Gastroesophageal sphincter (tissue), 4 donors: ENCODE results near the gene NEDD4. TPM values are rescaled to one million over a fixed set of nuclear protein-coding genes. Genes with fewer than 3 reads are reported as not detected.
A peak's percentile ranks its signal among the peaks of the same experiment; 100 is the strongest.

Experiments used
- ATAC-seq: fragments of 150-250 bp; one replicate; pipeline ENCODE4 v1.9.1; 2016; ENCODE audit warnings: mild to moderate bottlenecking, moderate library complexity
- H3K27ac ChIP-seq, 4 donors: fragments of 200-600 bp; sonication (generic) in 3 of 4; 1 replicate in 3 of 4; 2 replicates in 1 of 4; pipeline ENCODE4 v1.5.1; 2016 to 2019
- H3K27me3 ChIP-seq: fragments of 200-600 bp; sonication (generic); one replicate; pipeline ENCODE4 v1.5.1; 2019
- H3K36me3 ChIP-seq, 2 donors: fragments of 200-600 bp; sonication (generic); one replicate each; pipeline ENCODE4 v1.5.1; 2019; ENCODE audit warnings: control low read depth in 1 of 2
- H3K4me1 ChIP-seq, 3 donors: fragments of 200-600 bp; sonication (generic); 1 replicate in 2 of 3; 2 replicates in 1 of 3; pipeline ENCODE4 v1.5.1; 2016 to 2019; ENCODE audit warnings: control low read depth in 2 of 3
- H3K4me3 ChIP-seq, 2 donors: fragments of 200-600 bp; sonication (generic); one replicate each; pipeline ENCODE4 v1.5.1; 2019; ENCODE audit warnings: mild to moderate bottlenecking in 1 of 2, moderate library complexity in 1 of 2
- H3K9me3 ChIP-seq, 3 donors: fragments of 200-600 bp; sonication (generic); one replicate each; pipeline ENCODE4 v1.5.1; 2017 to 2019; ENCODE audit warnings: control low read depth in 2 of 3
- EP300 ChIP-seq: sonication (generic); formaldehyde crosslinking; IDR thresholded peaks from one replicate; pipeline ENCODE4 v1.6.1; 2017; ENCODE audit warnings: antibody characterized with exemption, mild to moderate bottlenecking
- POLR2A ChIP-seq, 2 donors: fragments of 450-650 bp; IDR thresholded peaks; one replicate each; pipeline ENCODE4 v1.6.1; 2017; ENCODE audit warnings: antibody characterized with exemption in 2 of 2, mild to moderate bottlenecking in 2 of 2, moderate library complexity in 1 of 2
- POLR2AphosphoS5 ChIP-seq: sonication (generic); formaldehyde crosslinking; IDR thresholded peaks from one replicate; pipeline ENCODE4 v1.6.1; 2017; ENCODE audit warnings: antibody characterized with exemption
- WGBS, 2 donors: methylation state at CpG; one replicate each; pipeline ENCODE4 v1.1.5; 2018; ENCODE audit warnings: low coverage in 1 of 2; 5-methylcytosine and 5-hydroxymethylcytosine counted together
- total RNA-seq, 4 donors: library from RNA; depleted of rRNA; stranded (reverse); fragments of >200 nt; gene quantifications; one replicate each; pipeline ENCODE4 v1.1.0, GENCODE V29; 2016
- TF ChIP-seq, protein P1 (sequence below), 4 experiments: fragments of 200-600 bp in 2 of 4; fragments of 450-650 bp in 2 of 4; sonication (generic) in 1 of 4; IDR thresholded peaks; one replicate each; pipeline ENCODE4 v1.5.1; 2017 to 2019; ENCODE audit warnings: antibody characterized with exemption in 4 of 4, mild to moderate bottlenecking in 2 of 4, moderate library complexity in 2 of 4

Gene NEDD4
- total RNA-seq, 4 donors from 2014 or later: 26.8 to 43.9 (median 40.0) TPM

DNA sequence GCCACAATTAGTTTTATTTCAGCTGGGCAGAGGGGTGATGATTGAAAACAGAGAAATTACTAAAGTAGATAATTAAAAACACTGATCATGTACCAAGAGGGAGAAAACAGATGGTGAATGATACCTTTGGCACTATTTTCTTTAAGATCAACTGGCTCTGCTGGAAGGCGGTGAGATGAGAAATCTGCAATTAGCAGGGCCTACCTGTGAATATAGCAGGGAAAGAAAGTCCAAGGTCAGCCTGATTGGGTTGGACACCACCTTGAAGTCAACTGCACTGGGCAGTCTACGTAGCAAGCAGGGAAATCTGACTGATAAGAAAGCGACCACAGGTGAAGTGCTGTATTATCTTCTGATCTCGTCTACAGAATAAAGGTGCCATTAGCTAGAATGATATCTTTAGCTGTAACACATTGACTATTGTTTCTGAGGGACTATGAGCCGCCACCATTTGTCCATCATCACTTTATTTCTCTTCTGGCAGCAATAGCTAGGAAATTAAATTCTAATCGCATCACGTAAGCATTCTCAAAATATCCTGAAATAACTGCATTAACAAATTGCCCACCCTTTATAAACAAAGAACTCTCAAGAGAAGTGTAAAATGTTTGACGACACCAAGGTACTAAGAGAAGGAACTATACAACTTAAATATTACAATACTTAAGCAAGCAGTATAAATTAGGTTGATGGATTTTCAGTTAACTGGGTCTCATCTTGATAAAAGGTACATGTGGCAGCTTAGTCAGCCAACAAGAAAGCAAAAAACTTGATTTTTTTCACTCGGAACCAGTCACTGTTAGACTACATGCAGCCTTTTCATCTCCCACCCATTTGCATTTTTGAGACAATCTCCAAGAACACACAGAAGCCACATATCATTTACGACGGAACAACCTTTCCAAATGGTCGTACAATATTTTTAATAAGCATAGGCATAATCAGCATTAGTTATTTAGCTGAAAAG, 1.3 kb downstream of the NEDD4 start:
- peak overlapping the region; percentile 82 to 84 for H3K4me3 ChIP-seq
- TF ChIP-seq, protein P1, sequence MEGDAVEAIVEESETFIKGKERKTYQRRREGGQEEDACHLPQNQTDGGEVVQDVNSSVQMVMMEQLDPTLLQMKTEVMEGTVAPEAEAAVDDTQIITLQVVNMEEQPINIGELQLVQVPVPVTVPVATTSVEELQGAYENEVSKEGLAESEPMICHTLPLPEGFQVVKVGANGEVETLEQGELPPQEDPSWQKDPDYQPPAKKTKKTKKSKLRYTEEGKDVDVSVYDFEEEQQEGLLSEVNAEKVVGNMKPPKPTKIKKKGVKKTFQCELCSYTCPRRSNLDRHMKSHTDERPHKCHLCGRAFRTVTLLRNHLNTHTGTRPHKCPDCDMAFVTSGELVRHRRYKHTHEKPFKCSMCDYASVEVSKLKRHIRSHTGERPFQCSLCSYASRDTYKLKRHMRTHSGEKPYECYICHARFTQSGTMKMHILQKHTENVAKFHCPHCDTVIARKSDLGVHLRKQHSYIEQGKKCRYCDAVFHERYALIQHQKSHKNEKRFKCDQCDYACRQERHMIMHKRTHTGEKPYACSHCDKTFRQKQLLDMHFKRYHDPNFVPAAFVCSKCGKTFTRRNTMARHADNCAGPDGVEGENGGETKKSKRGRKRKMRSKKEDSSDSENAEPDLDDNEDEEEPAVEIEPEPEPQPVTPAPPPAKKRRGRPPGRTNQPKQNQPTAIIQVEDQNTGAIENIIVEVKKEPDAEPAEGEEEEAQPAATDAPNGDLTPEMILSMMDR (IDR thresholded peaks at IDR 0.05): no peak
- TF ChIP-seq POLR2A (IDR thresholded peaks at IDR 0.05) (no peak), EP300 (no peak), POLR2AphosphoS5 (no peak)
- no peaks in the 10 kb centered on the region for H3K27me3 ChIP-seq
- H3K36me3 ChIP-seq: no peaks in the 10 kb centered on the region
- peaks cover 0 to 25% (median 0%) of the 10 kb centered on the region in 3 donors for H3K4me1 ChIP-seq
- H3K27ac ChIP-seq: peak overlapping the region; percentile 80 to 97 (median 95)
- no peak for ATAC-seq
- H3K9me3 ChIP-seq: no peaks in the 10 kb centered on the region
- WGBS, 2 donors: 22 to 36% methylated on average over 12 of the region's 12 CpGs

DNA sequence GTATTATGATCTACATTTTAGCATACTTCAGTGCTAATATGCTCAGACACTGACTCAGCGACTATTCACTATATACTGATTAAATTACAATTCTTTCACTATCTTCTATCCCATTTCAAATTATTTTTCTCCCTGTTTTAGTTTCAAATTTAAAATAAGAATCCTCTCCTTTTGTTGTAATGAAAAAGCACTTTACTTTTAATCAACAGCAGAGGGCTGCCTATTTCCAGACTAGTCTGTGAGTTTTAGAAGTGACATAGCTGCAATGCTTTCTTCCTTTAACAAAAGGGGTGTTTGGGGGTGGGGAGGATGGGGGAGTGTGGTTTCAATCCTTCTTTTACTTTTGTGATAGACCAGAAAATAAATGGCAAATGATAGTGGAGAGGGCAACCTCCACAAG, 2.4 kb downstream of the NEDD4 start:
- no peaks in the 10 kb centered on the region for H3K9me3 ChIP-seq
- TF ChIP-seq POLR2A (IDR thresholded peaks at IDR 0.05) (no peak), EP300 (no peak), POLR2AphosphoS5 (no peak)
- TF ChIP-seq, protein P1 (IDR thresholded peaks at IDR 0.05): no peak
- 73 to 100% methylated on average over 1 of the region's 1 CpG for WGBS, 2 donors
- peaks cover 0 to 25% (median 0%) of the 10 kb centered on the region in 3 donors for H3K4me1 ChIP-seq
- no peaks in the 10 kb centered on the region for H3K27me3 ChIP-seq
- ATAC-seq: no peak
- H3K27ac ChIP-seq: no peak overlapping the region
- no peaks in the 10 kb centered on the region for H3K36me3 ChIP-seq
- H3K4me3 ChIP-seq: no peak overlapping the region

DNA sequence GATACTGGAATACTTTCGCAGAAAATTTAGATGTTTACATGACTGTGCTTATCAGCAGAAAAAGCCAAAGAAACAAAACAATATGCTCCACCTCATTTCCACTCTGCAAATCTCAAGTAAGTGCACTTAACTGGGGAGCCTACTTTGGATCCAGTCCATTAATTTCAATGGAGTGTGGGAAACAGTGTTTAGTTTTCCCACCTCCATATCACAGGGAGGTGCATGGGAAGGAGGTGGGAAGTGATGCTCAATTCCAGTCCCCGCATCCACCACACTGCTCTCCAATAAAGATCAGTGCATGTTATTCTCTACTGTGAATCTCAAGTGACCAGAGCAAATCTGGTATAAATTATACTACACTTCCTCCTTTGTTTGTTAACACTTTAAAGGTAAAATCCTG, 2.9 kb downstream of the NEDD4 start:
- no peaks in the 10 kb centered on the region for H3K9me3 ChIP-seq
- TF ChIP-seq POLR2A (IDR thresholded peaks at IDR 0.05): no peak
- no peak for TF ChIP-seq EP300
- TF ChIP-seq, protein P1 (IDR thresholded peaks at IDR 0.05): no peak
- no peak for TF ChIP-seq POLR2AphosphoS5
- H3K27ac ChIP-seq: no peak overlapping the region
- H3K27me3 ChIP-seq: no peaks in the 10 kb centered on the region
- whole genome bisulfite sequencing, 2 donors: 92 to 94% methylated on average over 2 of the region's 2 CpGs
- H3K4me3 ChIP-seq: no peak overlapping the region
- H3K36me3 ChIP-seq: no peaks in the 10 kb centered on the region
- no peak for ATAC-seq
- H3K4me1 ChIP-seq: peaks cover 0 to 25% (median 0%) of the 10 kb centered on the region in 3 donors

DNA sequence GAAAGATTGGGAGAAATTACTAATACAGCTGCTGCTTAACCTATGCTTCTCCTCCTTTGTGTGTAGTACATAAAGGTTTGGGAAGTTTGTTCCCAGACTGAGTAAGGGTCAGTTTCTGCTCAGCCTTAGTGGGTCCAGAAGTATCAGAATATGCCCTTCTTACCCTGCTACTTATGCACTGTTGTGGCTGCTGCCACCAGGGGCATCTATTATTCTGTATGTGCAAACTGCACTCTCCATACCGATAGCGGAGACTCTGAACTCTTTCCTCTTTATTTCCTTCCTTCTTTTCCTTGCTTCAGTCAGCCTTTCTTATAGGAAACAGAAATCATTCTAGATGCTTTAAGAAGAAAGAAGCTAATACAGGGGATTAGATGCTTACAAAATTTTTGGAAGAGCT, 4.0 kb downstream of the NEDD4 start:
- H3K27me3 ChIP-seq: no peaks in the 10 kb centered on the region
- H3K36me3 ChIP-seq: no peaks in the 10 kb centered on the region
- no peak overlapping the region for H3K27ac ChIP-seq
- 90 to 100% methylated on average over 2 of the region's 2 CpGs for WGBS, 2 donors
- H3K9me3 ChIP-seq: no peaks in the 10 kb centered on the region
- H3K4me1 ChIP-seq: peaks cover 0 to 20% (median 0%) of the 10 kb centered on the region in 3 donors
- no peak for TF ChIP-seq POLR2AphosphoS5
- no peak for TF ChIP-seq EP300
- TF ChIP-seq, protein P1 (IDR thresholded peaks at IDR 0.05): no peak
- TF ChIP-seq POLR2A (IDR thresholded peaks at IDR 0.05): no peak
- H3K4me3 ChIP-seq: no peak overlapping the region
- ATAC-seq: no peak
